ENCODE data around the gene CD99. TPM values are rescaled to one million over a fixed set of nuclear protein-coding genes. Genes with fewer than 3 reads are reported as not detected.
"Not testable (repeated sequence)": the region's sequence is repeated elsewhere in the genome, so short reads cannot be mapped to it uniquely, and the experiment has no call there.

The CD99 gene
- total and polyA plus RNA-seq, 2 experiments from 2014 or later: 505 to 975 TPM

DNA sequence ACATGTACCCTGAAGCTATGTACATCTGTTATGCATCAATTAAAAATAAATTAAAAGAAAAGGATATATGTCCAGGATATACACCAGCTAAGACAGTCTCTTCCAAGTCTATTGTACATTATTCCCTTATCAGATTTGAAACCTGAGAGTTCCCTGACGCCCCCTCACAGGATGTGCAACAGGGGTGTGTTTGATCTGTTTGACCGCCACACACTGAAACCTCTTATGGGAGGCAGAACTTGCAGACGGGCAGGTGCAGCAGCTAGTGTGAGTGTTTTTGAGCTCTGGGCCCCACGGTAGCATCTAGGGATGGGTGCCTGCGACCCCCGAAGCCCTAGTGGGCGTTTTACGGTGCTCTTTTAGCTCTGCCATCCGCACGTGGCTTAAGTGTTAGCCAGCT is 65.5 kb downstream of the CD99 start:
- Histone ChIP-seq H3K79me2 (ENCODE audit: insufficient read depth) (peaks cover 53% of the 10 kb centered on the region), H3K4me3 (no peak overlapping the region), H4K20me1 (ENCODE audit: insufficient read depth) (no peaks in the 10 kb centered on the region; the same call in 1 of the 2 replicates), H3K27ac (no peak overlapping the region), H3K9me3 (ENCODE audit: low read depth) (no peaks in the 10 kb centered on the region), H3K4me2 (ENCODE audit: unreplicated experiment) (no peak overlapping the region), H3K36me3 (ENCODE audit: low read depth) (no peaks in the 10 kb centered on the region), H3K9ac (no peak overlapping the region), H3K27me3 (replicated peaks; ENCODE audit: insufficient read depth) (no peaks in the 10 kb centered on the region), H2AFZ (no peak overlapping the region), H3F3A (ENCODE audit: insufficient read depth) (peaks cover 5% of the 10 kb centered on the region), H3K4me1 (ENCODE audit: insufficient read depth) (peaks cover 14% of the 10 kb centered on the region; the same call in 1 of the 2 replicates), H3K9me2 (ENCODE audit: insufficient read depth) (no peaks in the 10 kb centered on the region)
- in situ Hi-C loops (cut with MboI): no loop called here
- TF ChIP-seq EZH2 (IDR thresholded peaks at IDR 0.05; ENCODE audit: insufficient read depth, poor library complexity, severe bottlenecking) (no peak), EZH2phosphoT487 (IDR thresholded peaks at IDR 0.05; ENCODE audit: insufficient read depth, low read depth) (no peak)
- no peak for DNase-seq
- WGBS, 2 experiments (ENCODE audit: low coverage in 1 of 2, low lambda C conversion rate in 2 of 2, missing lambda C conversion rate in 2 of 2): 90 to 91% methylated on average over 10 of the region's 10 CpGs

DNA sequence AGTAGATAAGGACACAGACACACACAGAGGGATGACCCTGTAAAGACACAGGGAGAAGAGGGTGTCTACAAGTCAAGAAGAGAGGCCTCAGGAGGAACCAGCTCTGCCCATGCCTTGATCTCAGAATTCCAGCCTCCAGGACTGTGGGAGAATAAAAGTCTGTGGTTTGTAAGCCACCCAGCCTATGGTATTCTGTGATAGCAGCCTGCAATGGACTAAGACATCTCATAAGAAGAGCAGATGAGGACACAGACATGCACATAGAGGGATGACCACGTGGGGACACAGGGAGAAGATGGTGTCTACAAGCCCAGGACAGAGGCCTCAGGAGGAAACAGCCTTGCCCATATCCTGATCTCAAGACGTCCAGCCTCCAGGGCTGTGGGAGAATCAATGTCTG is 70.2 kb downstream of the CD99 start:
- in situ Hi-C loops (cut with MboI): no loop called here

GRCh38 chrX:2762671-2763070 is 71.6 kb downstream of the CD99 start:
- not testable (repeated sequence) for DNase-seq

More for the DNA sequence above, 70.2 kb downstream of the CD99 start:
- Histone ChIP-seq H3K4me3 (no peak overlapping the region), H3K4me1 (ENCODE audit: insufficient read depth) (no peaks in the 10 kb centered on the region), H3K9ac (no peak overlapping the region), H3K4me2 (ENCODE audit: unreplicated experiment) (no peak overlapping the region), H3K79me2 (ENCODE audit: insufficient read depth) (peaks cover 47% of the 10 kb centered on the region), H2AFZ (no peak overlapping the region), H3F3A (ENCODE audit: insufficient read depth) (no peaks in the 10 kb centered on the region), H3K27me3 (replicated peaks; ENCODE audit: insufficient read depth) (no peaks in the 10 kb centered on the region), H3K36me3 (ENCODE audit: low read depth) (no peaks in the 10 kb centered on the region), H3K27ac (no peak overlapping the region), H3K9me2 (ENCODE audit: insufficient read depth) (no peaks in the 10 kb centered on the region), H4K20me1 (ENCODE audit: insufficient read depth) (no peaks in the 10 kb centered on the region; the same call in 1 of the 2 replicates), H3K9me3 (ENCODE audit: low read depth) (no peaks in the 10 kb centered on the region)
- DNase-seq: no peak
- WGBS, 2 experiments (ENCODE audit: low coverage in 1 of 2, low lambda C conversion rate in 2 of 2, missing lambda C conversion rate in 2 of 2): 50 to 78% methylated on average over 2 of the region's 2 CpGs
- TF ChIP-seq EZH2phosphoT487 (IDR thresholded peaks at IDR 0.05; ENCODE audit: insufficient read depth, low read depth) (no peak), EZH2 (IDR thresholded peaks at IDR 0.05; ENCODE audit: insufficient read depth, poor library complexity, severe bottlenecking) (no peak)

DNA sequence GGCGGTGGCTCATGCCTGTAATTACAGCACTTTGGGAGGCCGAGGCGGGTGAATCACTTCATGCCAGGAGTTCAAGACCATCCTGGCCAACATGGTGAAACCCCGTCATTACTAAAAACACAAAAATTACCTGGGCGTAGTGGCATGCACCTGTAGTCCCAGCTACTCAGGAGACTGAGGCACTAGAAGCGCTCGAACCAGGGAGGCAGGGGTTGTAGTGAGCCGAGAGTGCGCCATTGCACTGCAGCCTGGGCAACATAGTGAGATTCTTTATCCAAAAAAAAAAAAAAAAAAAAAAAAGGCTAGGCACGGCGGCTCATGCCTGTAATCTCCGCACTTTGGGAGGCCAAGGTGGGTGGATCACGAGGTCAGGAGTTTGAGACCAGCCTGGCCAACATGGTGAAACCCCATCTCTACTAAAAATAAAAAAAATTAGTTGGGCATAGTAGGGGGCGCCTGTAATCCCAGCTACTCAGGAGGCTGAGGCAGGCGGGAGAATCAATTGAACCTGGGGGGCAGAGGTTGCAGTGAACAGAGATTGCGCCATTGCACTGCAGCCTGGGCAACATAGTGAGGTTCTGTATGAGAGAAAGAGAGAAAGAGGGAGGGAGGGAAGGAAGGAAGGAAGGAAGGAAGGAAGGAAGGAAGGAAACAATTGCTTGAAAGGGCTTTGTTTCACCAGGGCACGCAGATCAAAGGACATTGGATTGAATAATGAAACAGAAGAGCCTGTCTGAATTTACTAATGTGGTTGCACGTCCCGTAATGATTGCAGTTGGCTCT is 73.9 kb downstream of the CD99 start:
- H3K9me3 ChIP-seq (ENCODE audit: low read depth); H3K4me3 ChIP-seq; DNase-seq; H4K20me1 ChIP-seq (ENCODE audit: insufficient read depth); H3K27ac ChIP-seq; H2AFZ ChIP-seq; H3F3A ChIP-seq (ENCODE audit: insufficient read depth); H3K27me3 ChIP-seq (replicated peaks; ENCODE audit: insufficient read depth); H3K9ac ChIP-seq; H3K36me3 ChIP-seq (ENCODE audit: low read depth); H3K4me2 ChIP-seq (ENCODE audit: unreplicated experiment); in situ Hi-C loops (cut with MboI); H3K9me2 ChIP-seq (ENCODE audit: insufficient read depth): not testable (repeated sequence)
- Histone ChIP-seq H3K79me2 (ENCODE audit: insufficient read depth) (peaks cover 27% of the 10 kb centered on the region), H3K4me1 (ENCODE audit: insufficient read depth) (peaks cover 24% of the 10 kb centered on the region)
- 81% methylated on average over 18 to 19 of the region's 19 CpGs for WGBS, 2 experiments (ENCODE audit: low coverage in 1 of 2, low lambda C conversion rate in 2 of 2, missing lambda C conversion rate in 2 of 2)

More at GRCh38 chrX:2762671-2763070, 71.6 kb downstream of the CD99 start:
- H3F3A ChIP-seq (ENCODE audit: insufficient read depth); H3K4me2 ChIP-seq (ENCODE audit: unreplicated experiment); H3K36me3 ChIP-seq (ENCODE audit: low read depth); H3K27me3 ChIP-seq (replicated peaks; ENCODE audit: insufficient read depth); H3K9me3 ChIP-seq (ENCODE audit: low read depth); H3K9ac ChIP-seq; H3K9me2 ChIP-seq (ENCODE audit: insufficient read depth); H3K27ac ChIP-seq; H4K20me1 ChIP-seq (ENCODE audit: insufficient read depth); H2AFZ ChIP-seq; in situ Hi-C loops (cut with MboI); H3K4me3 ChIP-seq: not testable (repeated sequence)
- Histone ChIP-seq H3K4me1 (ENCODE audit: insufficient read depth) (peaks cover 11% of the 10 kb centered on the region), H3K79me2 (ENCODE audit: insufficient read depth) (peaks cover 39% of the 10 kb centered on the region)
- WGBS, 2 experiments (ENCODE audit: low coverage in 1 of 2, low lambda C conversion rate in 2 of 2, missing lambda C conversion rate in 2 of 2): 98 to 99% methylated on average over 4 of the region's 4 CpGs

GRCh38 chrX:2765549-2765830 is 74.4 kb downstream of the CD99 start:
- Histone ChIP-seq H3K9me2 (ENCODE audit: insufficient read depth) (no peaks in the 10 kb centered on the region), H3K79me2 (ENCODE audit: insufficient read depth) (peaks cover 23% of the 10 kb centered on the region), H3K4me3 (no peak overlapping the region), H3K36me3 (ENCODE audit: low read depth) (no peaks in the 10 kb centered on the region), H3K4me2 (ENCODE audit: unreplicated experiment) (no peak overlapping the region), H3F3A (ENCODE audit: insufficient read depth) (peaks cover 9% of the 10 kb centered on the region; the same call in 1 of the 2 replicates), H3K4me1 (ENCODE audit: insufficient read depth) (peaks cover 24% of the 10 kb centered on the region), H3K27ac (no peak overlapping the region), H4K20me1 (ENCODE audit: insufficient read depth) (no peaks in the 10 kb centered on the region), H3K27me3 (replicated peaks; ENCODE audit: insufficient read depth) (no peaks in the 10 kb centered on the region), H3K9me3 (ENCODE audit: low read depth) (no peaks in the 10 kb centered on the region), H3K9ac (no peak overlapping the region), H2AFZ (no peak overlapping the region)
- TF ChIP-seq EZH2 (IDR thresholded peaks at IDR 0.05; ENCODE audit: insufficient read depth, poor library complexity, severe bottlenecking) (no peak), EZH2phosphoT487 (IDR thresholded peaks at IDR 0.05; ENCODE audit: insufficient read depth, low read depth) (no peak)
- in situ Hi-C loops (cut with MboI): no loop called here
- no peak for DNase-seq
- 84 to 86% methylated on average over 5 of the region's 5 CpGs for WGBS, 2 experiments (ENCODE audit: low coverage in 1 of 2, low lambda C conversion rate in 2 of 2, missing lambda C conversion rate in 2 of 2)

All from GM23248 (cell line).